Endothelial cell of umbilical vein (primary cell): ENCODE results near the gene MFAP1. TPM values are rescaled to one million over a fixed set of nuclear protein-coding genes. Genes with fewer than 3 reads are reported as not detected.
A peak's percentile ranks its signal among the peaks of the same experiment; 100 is the strongest.

ENCODE experiments used
- BruUV-seq: library from RNA; stranded (reverse); fragments of 400-500 nt; replicated peaks from 2 replicates; lab custom pipeline; 2021; lab: Mats Ljungman, UMichigan
- CTCF ChIA-PET: fragments of 300-600, 350-600 bp; sonication (Branson Sonifier 250); formaldehyde crosslinking; loops from one replicate; lab custom pipeline; 2021; ENCODE audit warnings: antibody characterized with exemption, inconsistent platforms; lab: Charles Lee
- POLR2A ChIA-PET: fragments of 300-600, 350-600 bp; sonication (Branson Sonifier 250); formaldehyde crosslinking; loops from one replicate; lab custom pipeline; 2021; ENCODE audit warnings: antibody characterized with exemption, inconsistent platforms; lab: Charles Lee
- DNase-seq: peaks from one replicate; pipeline ENCODE4 v3.0.0-alpha.2; 2011; ENCODE audit warnings: low read depth, low spot score
- FAIRE-seq: peaks from 2 replicates; lab custom pipeline; 2011; peaks lifted over from hg19 to GRCh38; lab: Jason Lieb, UNC
- H2AFZ ChIP-seq: 2 replicates; pipeline ENCODE4 v1.6.0; 2012; ENCODE audit warnings: low read depth, low read length, control low read depth, inconsistent platforms
- H3K27ac ChIP-seq: 2 replicates; pipeline ENCODE4 v1.5.1; 2011; ENCODE audit warnings: low read depth, mild to moderate bottlenecking, control low read depth, low read length, moderate library complexity; ENCODE audit not compliant: insufficient read depth
- H3K27me3 ChIP-seq, 2 experiments: 2 replicates each; pipeline versions ENCODE4 v1.6.0 to v1.6.1; 2011; ENCODE audit warnings: low read length in 2 of 2, mixed read lengths in 1 of 2; ENCODE audit not compliant: control insufficient read depth in 2 of 2, insufficient read depth in 2 of 2
- H3K36me3 ChIP-seq, 2 experiments: 2 replicates in 1 of 2; 3 replicates in 1 of 2; pipeline ENCODE4 v1.5.1; 2011; ENCODE audit warnings: low read length in 2 of 2, mild to moderate bottlenecking in 1 of 2, moderate library complexity in 1 of 2; ENCODE audit not compliant: control insufficient read depth in 2 of 2, insufficient read depth in 2 of 2; ENCODE audit errors: extremely low read depth in 1 of 2
- H3K4me1 ChIP-seq: 3 replicates; pipeline ENCODE4 v1.5.1; 2011; ENCODE audit warnings: mild to moderate bottlenecking, low read length; ENCODE audit not compliant: control insufficient read depth, insufficient read depth; ENCODE audit errors: extremely low read depth
- H3K4me2 ChIP-seq: 2 replicates; pipeline ENCODE4 v1.6.1; 2011; ENCODE audit warnings: low read length, control low read depth, mixed read lengths; ENCODE audit not compliant: insufficient read depth
- H3K4me3 ChIP-seq, 3 experiments: fragments of 200-600 bp in 1 of 3; sonication (generic), shearing (Covaris generic) in 1 of 3; replicated peaks in 1 of 3; 2 replicates each; pipeline ENCODE4 v1.5.1; 2011 to 2016; ENCODE audit warnings: control low read depth in 3 of 3, low read length in 3 of 3, mild to moderate bottlenecking in 2 of 3, inconsistent platforms in 1 of 3, low read depth in 1 of 3, moderate library complexity in 1 of 3; ENCODE audit not compliant: insufficient read depth in 1 of 3
- H3K79me2 ChIP-seq: 2 replicates; pipeline ENCODE4 v1.6.0; 2012; ENCODE audit warnings: low read length, inconsistent platforms; ENCODE audit not compliant: control insufficient read depth, insufficient read depth
- H3K9ac ChIP-seq: replicated peaks from 2 replicates; pipeline ENCODE3; 2011; ENCODE audit warnings: low read length, control low read depth; ENCODE audit not compliant: insufficient read depth; ENCODE audit errors: extremely low read depth
- H3K9me1 ChIP-seq: replicated peaks from 3 replicates; pipeline ENCODE4 v1.6.0; 2011; ENCODE audit warnings: mild to moderate bottlenecking, low read length; ENCODE audit not compliant: control insufficient read depth, insufficient read depth; ENCODE audit errors: extremely low read depth
- H3K9me3 ChIP-seq: replicated peaks from 2 replicates; pipeline ENCODE4 v1.5.1; 2012; ENCODE audit warnings: low read length, inconsistent platforms; ENCODE audit not compliant: control insufficient read depth, insufficient read depth
- H4K20me1 ChIP-seq: replicated peaks from 2 replicates; pipeline ENCODE3; 2011; ENCODE audit warnings: mild to moderate bottlenecking, low read length; ENCODE audit not compliant: control insufficient read depth, insufficient read depth; ENCODE audit errors: extremely low read depth
- CTCF ChIP-seq, 2 donors: IDR thresholded peaks; 1 replicate in 1 of 2; 2 replicates in 1 of 2; pipeline ENCODE4 v1.5.1; 2011; ENCODE audit warnings: low read length in 2 of 2, mild to moderate bottlenecking in 2 of 2, moderate library complexity in 2 of 2, control low read depth in 1 of 2, inconsistent platforms in 1 of 2, low read depth in 1 of 2; ENCODE audit not compliant: insufficient read depth in 1 of 2; ENCODE audit errors: extremely low read depth in 1 of 2
- EZH2 ChIP-seq: IDR thresholded peaks from 2 replicates; pipeline ENCODE4 v1.6.1; 2012; ENCODE audit warnings: borderline replicate concordance, low read depth, mild to moderate bottlenecking, moderate library complexity, low read length, inconsistent platforms; ENCODE audit not compliant: severe bottlenecking
- FOS ChIP-seq: IDR thresholded peaks from 2 replicates; pipeline ENCODE4 v1.6.1; 2011; ENCODE audit warnings: mild to moderate bottlenecking, low read length, moderate library complexity, borderline replicate concordance; ENCODE audit not compliant: insufficient read depth
- GATA2 ChIP-seq: IDR thresholded peaks from 2 replicates; pipeline ENCODE4 v1.7.0; 2011; ENCODE audit warnings: low read depth, mild to moderate bottlenecking, moderate library complexity, mixed read lengths, low read length; ENCODE audit not compliant: insufficient read length, insufficient read depth
- JUN ChIP-seq: IDR thresholded peaks from 2 replicates; pipeline ENCODE4 v1.6.1; 2011; ENCODE audit warnings: borderline replicate concordance, low read depth; ENCODE audit not compliant: insufficient read length, insufficient read depth
- MAX ChIP-seq: IDR thresholded peaks from 2 replicates; pipeline ENCODE4 v1.6.1; 2011; ENCODE audit not compliant: insufficient read depth, insufficient read length
- MYC ChIP-seq: IDR thresholded peaks from one replicate; pipeline ENCODE4 v1.6.1; 2011; ENCODE audit warnings: mild to moderate bottlenecking, low read depth, low read length
- POLR2A ChIP-seq: IDR thresholded peaks from 2 replicates; pipeline ENCODE4 v1.6.1; 2012; ENCODE audit warnings: low read depth, mild to moderate bottlenecking, control low read depth, low read length
- POLR2AphosphoS5 ChIP-seq: IDR thresholded peaks from 2 replicates; pipeline ENCODE4 v1.6.1; 2012; ENCODE audit warnings: low read depth, mild to moderate bottlenecking, control low read depth, low read length, moderate library complexity; ENCODE audit not compliant: insufficient read depth
- dilution Hi-C: fragments of 300-500 bp; cut with MboI; formaldehyde crosslinking; loops from one replicate; pipeline ENCODE4 v1.15.0; 2019; ENCODE audit warnings: low sequenced_read_pairs; ENCODE audit not compliant: extremely low pct_ligation_motif_present
- intact Hi-C: fragments of 100-400 bp; cut with micrococcal nuclease; formaldehyde crosslinking; loops from one replicate; pipeline ENCODE4 v1.10.0; 2022
- polyA plus RNA-seq, 4 experiments: library from polyadenylated mRNA; depleted of rRNA in 3 of 4; stranded (reverse) in 3 of 4; unstranded in 1 of 4; fragments of >200 nt; gene quantifications; 2 replicates each; pipeline versions ENCODE4 v1.2.1 to v1.2.3, GENCODE V29; 2011 to 2012; ENCODE audit warnings: missing spikeins in 1 of 4
- total RNA-seq: library from RNA; stranded (reverse); gene quantifications from 2 replicates; pipeline ENCODE4 v1.2.3, GENCODE V29; 2021

The MFAP1 gene
- total and polyA plus RNA-seq, 2 donors (not counting 3 experiments of a cell fraction or from before 2014, with no cell fraction given), result 12.9 to 30.5 TPM

GRCh38 chr15:43776718-43777266 lies 47.7 kb downstream of the MFAP1 start, which contains the start of gene ELL3:
TSS of gene ELL3 (minus strand) at chr15:43776966. CDS start at chr15:43776901, 65 bp downstream.
- TF ChIP-seq POLR2A, result peak; percentile 8
- TF ChIP-seq GATA2, result no peak
- no peak for TF ChIP-seq MAX
- TF ChIP-seq FOS, result no peak
- no peak for TF ChIP-seq MYC
- TF ChIP-seq CTCF (IDR thresholded peaks at IDR 0.05; ENCODE audit: extremely low read depth in 1 of 2, insufficient read depth in 1 of 2, low read depth in 1 of 2, low read length in 2 of 2), result no peak
- no peak for TF ChIP-seq EZH2
- TF ChIP-seq JUN, result no peak
- TF ChIP-seq POLR2AphosphoS5, result no peak
- Histone ChIP-seq H3K79me2 (no peaks in the 10 kb centered on the region), H3K9me3 (no peaks in the 10 kb centered on the region), H3K27ac (peak within 1 kb of the TSS; percentile 48), H3K4me3 (peak within 1 kb of the TSS; percentile 56 to 76 (median 61)), H3K4me1 (peaks cover 3% of the 10 kb centered on the region), H4K20me1 (no peaks in the 10 kb centered on the region), H3K27me3 (no peaks in the 10 kb centered on the region), H2AFZ (peak within 1 kb of the TSS; percentile 96), H3K9ac (peak within 1 kb of the TSS; percentile 76), H3K9me1 (no peaks in the 10 kb centered on the region), H3K36me3 (peaks cover 12 to 16% of the 10 kb centered on the region in 2 experiments), H3K4me2 (peak within 1 kb of the TSS; percentile 88)
- no TSS peak for BruUV-seq
- ChIA-PET POLR2A (interaction anchor here (0.6 to 1.5 kb wide), 2 partner anchors 24 to 88 kb away, joined by 3 to 4 read pairs; partner anchors contain the start of gene HYPK), CTCF (interaction anchor here (0.6 to 2.8 kb wide), 10 partner anchors 10 to 301 kb away, joined by 3 to 24 read pairs (median 4); partner anchors contain the start of gene SERF2)
- intact Hi-C loops, result loop anchor here (1.0 kb wide), 1 partner anchor 16 kb away; the partner anchor contains the start of gene SERF2
- dilution Hi-C loops, result no loop called here
- FAIRE-seq, result peak; percentile 88
- DNase-seq, result no peak
